Measurements from ENCODE around the gene LRRC8D. TPM values are rescaled to one million over a fixed set of nuclear protein-coding genes. Genes with fewer than 3 reads are reported as not detected.
A peak's percentile ranks its signal among the peaks of the same experiment; 100 is the strongest.

LRRC8D gene
- total and polyA plus RNA-seq, 11 donors, result 2.1 to 16.5 (median 8.0) TPM

- WGBS, 4 donors, result 26 to 32% (median 28%) methylated on average over 9 of the region's 9 CpGs
- peak overlapping the region in 11 of 12 donors; percentile 1 to 88 (median 73) for H3K27ac ChIP-seq
- intact Hi-C loops (cut with DNase I), result loop anchor here in 9 of 10 donors (1.0 to 10.0 kb wide), 10 partner anchors 35 to 145 kb away; no protein-coding TSS in a partner anchor
Measured at GRCh38 chr1:89842567-89843272, 21.9 kb downstream of the LRRC8D start.

DNA sequence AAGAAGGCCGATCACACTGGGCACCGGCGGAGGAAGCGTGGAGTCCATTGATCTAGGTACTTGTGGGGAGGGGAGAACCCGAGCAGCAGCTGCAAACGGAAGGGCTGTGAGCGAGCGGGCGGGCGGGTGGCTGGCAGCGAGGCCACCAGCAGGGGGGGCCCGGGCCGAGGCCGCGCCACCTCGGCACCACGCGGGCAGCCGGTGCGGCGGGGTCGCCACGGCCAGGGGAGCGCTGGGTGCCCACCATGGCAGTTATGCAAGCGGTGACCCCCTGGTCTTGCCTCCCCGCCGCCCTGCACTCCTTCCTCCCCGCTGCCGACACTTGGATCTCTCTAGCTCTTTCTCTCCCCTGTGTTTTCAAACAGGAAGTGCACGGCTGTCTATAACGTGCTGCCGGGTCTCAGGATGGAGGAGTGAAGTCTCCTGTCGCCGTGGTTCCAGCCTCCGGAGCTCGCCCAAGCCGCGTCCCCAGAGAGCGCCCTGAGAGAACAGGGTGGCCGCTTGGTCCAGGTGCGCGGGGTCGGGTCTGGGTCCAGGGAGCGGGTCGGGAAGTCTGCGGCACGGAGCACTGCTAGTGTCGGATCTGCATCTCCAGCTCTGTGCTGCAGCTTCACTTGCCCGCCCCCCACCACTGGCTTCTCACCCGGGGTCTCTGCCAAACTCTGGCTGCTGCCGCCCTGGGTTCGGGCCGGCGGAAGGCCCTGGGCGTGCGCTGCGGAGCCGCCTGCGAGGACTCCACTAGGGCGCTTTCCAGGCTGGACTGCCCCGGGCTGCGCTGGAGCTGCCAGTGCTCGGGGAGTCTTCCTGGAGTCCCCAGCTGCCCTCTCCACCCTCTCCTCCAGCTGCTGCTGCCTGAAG is 22.7 kb downstream of the LRRC8D start:
- Histone ChIP-seq H3K4me1 (peaks cover 0 to 40% (median 12%) of the 10 kb centered on the region in 12 donors), H3K27ac (peak overlapping the region in 11 of 12 donors; percentile 54 to 88 (median 73)), H3K4me3 (peak overlapping the region; percentile 62 to 89 (median 74)), H3K36me3 (peaks cover 0 to 10% (median 0%) of the 10 kb centered on the region in 9 donors), H3K27me3 (no peaks in the 10 kb centered on the region), H3K9me3 (no peaks in the 10 kb centered on the region)
- peak; percentile 68 to 88 (median 73) for DNase-seq
- intact Hi-C loops (cut with DNase I), result loop anchor here in 9 of 10 donors (1.0 to 10.0 kb wide), 10 partner anchors 36 to 144 kb away; no protein-coding TSS in a partner anchor
- WGBS, 4 donors, result 5 to 10% (median 5%) methylated on average over 28 to 63 of the region's 63 CpGs
- ATAC-seq, result peak; percentile 85 to 97 (median 94)
- TF ChIP-seq POLR2A (IDR thresholded peaks at IDR 0.05), result no peak
- TF ChIP-seq, protein P1, sequence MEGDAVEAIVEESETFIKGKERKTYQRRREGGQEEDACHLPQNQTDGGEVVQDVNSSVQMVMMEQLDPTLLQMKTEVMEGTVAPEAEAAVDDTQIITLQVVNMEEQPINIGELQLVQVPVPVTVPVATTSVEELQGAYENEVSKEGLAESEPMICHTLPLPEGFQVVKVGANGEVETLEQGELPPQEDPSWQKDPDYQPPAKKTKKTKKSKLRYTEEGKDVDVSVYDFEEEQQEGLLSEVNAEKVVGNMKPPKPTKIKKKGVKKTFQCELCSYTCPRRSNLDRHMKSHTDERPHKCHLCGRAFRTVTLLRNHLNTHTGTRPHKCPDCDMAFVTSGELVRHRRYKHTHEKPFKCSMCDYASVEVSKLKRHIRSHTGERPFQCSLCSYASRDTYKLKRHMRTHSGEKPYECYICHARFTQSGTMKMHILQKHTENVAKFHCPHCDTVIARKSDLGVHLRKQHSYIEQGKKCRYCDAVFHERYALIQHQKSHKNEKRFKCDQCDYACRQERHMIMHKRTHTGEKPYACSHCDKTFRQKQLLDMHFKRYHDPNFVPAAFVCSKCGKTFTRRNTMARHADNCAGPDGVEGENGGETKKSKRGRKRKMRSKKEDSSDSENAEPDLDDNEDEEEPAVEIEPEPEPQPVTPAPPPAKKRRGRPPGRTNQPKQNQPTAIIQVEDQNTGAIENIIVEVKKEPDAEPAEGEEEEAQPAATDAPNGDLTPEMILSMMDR (IDR thresholded peaks at IDR 0.05), result peak; percentile 39 to 84 (median 74)

More at GRCh38 chr1:89842567-89843272, 21.9 kb downstream of the LRRC8D start:
- no peak for TF ChIP-seq POLR2A (IDR thresholded peaks at IDR 0.05)
- TF ChIP-seq, protein P1 (IDR thresholded peaks at IDR 0.05), result no peak
- no peaks in the 10 kb centered on the region for H3K27me3 ChIP-seq
- no peaks in the 10 kb centered on the region for H3K9me3 ChIP-seq
- peaks cover 0 to 37% (median 12%) of the 10 kb centered on the region in 12 donors for H3K4me1 ChIP-seq
- peak; percentile 49 to 64 (median 57) for ATAC-seq
- peak overlapping the region; percentile 62 to 89 (median 74) for H3K4me3 ChIP-seq
- DNase-seq, result peak in 2 of 5 donors; percentile 16 to 32
- H3K36me3 ChIP-seq, result peaks cover 0 to 6% (median 0%) of the 10 kb centered on the region in 9 donors

DNA sequence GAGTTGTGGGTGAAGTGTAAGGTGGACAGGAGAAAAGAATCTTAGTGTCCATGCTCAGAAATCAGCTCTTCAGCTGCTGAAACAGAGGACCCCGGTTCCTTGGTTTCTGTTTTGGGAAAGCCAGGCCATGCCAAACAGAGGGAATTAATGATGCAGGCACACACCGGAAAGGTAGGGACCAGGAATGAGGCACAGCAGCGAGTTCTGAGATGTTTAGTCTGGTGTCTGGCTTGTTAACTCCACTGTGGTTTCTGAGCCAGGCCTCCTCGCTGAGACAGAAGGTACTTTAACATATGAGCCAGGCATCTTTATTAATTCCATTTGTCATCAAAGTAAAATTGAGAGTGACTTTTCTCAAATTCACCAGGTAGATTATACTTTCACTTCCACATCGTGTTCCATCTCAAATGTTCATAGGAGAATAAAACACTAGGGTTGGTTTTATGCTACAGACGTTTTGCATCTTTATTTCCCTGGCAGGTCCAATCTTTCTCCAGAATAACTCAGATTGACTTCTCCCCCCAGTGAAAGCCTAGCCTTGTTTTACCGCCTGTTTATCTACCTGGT is 23.5 kb downstream of the LRRC8D start:
- H3K27ac ChIP-seq, result peak overlapping the region in 7 of 12 donors; percentile 54 to 88 (median 77)
- H3K27me3 ChIP-seq, result no peaks in the 10 kb centered on the region
- H3K36me3 ChIP-seq, result peaks cover 0 to 11% (median 0%) of the 10 kb centered on the region in 9 donors
- WGBS, 4 donors, result 68 to 75% (median 69%) methylated on average over 7 of the region's 7 CpGs
- ATAC-seq (no peak), DNase-seq (no peak)
- H3K4me3 ChIP-seq, result peak overlapping the region in 11 of 12 donors; percentile 62 to 89 (median 74)
- no peaks in the 10 kb centered on the region for H3K9me3 ChIP-seq
- no peak for TF ChIP-seq POLR2A (IDR thresholded peaks at IDR 0.05)
- TF ChIP-seq, protein P1 (IDR thresholded peaks at IDR 0.05), result no peak
- H3K4me1 ChIP-seq, result peaks cover 0 to 40% (median 12%) of the 10 kb centered on the region in 12 donors
- intact Hi-C loops (cut with DNase I), result loop anchor here in 7 of 10 donors (5.0 to 10.0 kb wide), 8 partner anchors 37 to 143 kb away; no protein-coding TSS in a partner anchor

Data from heart left ventricle (tissue), 16 donors.